HEK293T (cell line): ENCODE results near the gene C1orf115.

Source experiments
- CTCF ChIA-PET: fragments of 350-600 bp; formaldehyde crosslinking; extraction: SDS; loops from one replicate; lab custom pipeline; 2021; ENCODE audit warnings: antibody characterized with exemption, inconsistent platforms; lab: Yijun Ruan, JAX
- POLR2A ChIA-PET: fragments of 350-600 bp; formaldehyde crosslinking; extraction: SDS; loops from one replicate; lab custom pipeline; 2020; ENCODE audit warnings: antibody characterized with exemption, inconsistent platforms; lab: Yijun Ruan, JAX
- DNase-seq: peaks from one replicate; pipeline ENCODE4 v3.0.0; 2012; ENCODE audit warnings: mixed read lengths; ENCODE audit errors: extremely low spot score
- ARNT ChIP-seq: fragments of 450-650 bp; IDR thresholded peaks from 2 replicates; pipeline ENCODE4 v1.6.1; 2017; ENCODE audit warnings: mild to moderate bottlenecking
- BHLHE40 ChIP-seq: fragments of 450-650 bp; IDR thresholded peaks from 2 replicates; pipeline ENCODE4 v1.6.1; 2016; ENCODE audit warnings: mild to moderate bottlenecking, moderate library complexity, borderline replicate concordance
- CTBP1 ChIP-seq: fragments of 450-650 bp; IDR thresholded peaks from 2 replicates; pipeline ENCODE4 v1.6.1; 2016; ENCODE audit warnings: borderline replicate concordance
- ELF4 ChIP-seq: fragments of 450-650 bp; IDR thresholded peaks from 2 replicates; pipeline ENCODE4 v1.6.1; 2017; ENCODE audit warnings: antibody characterized with exemption
- FOXA1 ChIP-seq: fragments of 450-650 bp; IDR thresholded peaks from 2 replicates; pipeline ENCODE4 v1.6.1; 2016; ENCODE audit warnings: mild to moderate bottlenecking
- FOXK2 ChIP-seq: fragments of 450-650 bp; IDR thresholded peaks from 2 replicates; pipeline ENCODE4 v1.6.1; 2016; ENCODE audit warnings: mild to moderate bottlenecking
- FOXM1 ChIP-seq: fragments of 450-650 bp; IDR thresholded peaks from 2 replicates; pipeline ENCODE4 v1.6.1; 2017; ENCODE audit warnings: mild to moderate bottlenecking, borderline replicate concordance
- HDGF ChIP-seq: fragments of 450-650 bp; IDR thresholded peaks from 2 replicates; pipeline ENCODE4 v1.6.1; 2017; ENCODE audit warnings: antibody characterized with exemption, borderline replicate concordance
- L3MBTL2 ChIP-seq: fragments of 450-650 bp; conservative IDR thresholded peaks from 2 replicates; pipeline ENCODE4 v1.6.1; 2016; ENCODE audit warnings: mild to moderate bottlenecking
- LEF1 ChIP-seq: fragments of 450-650 bp; IDR thresholded peaks from 2 replicates; pipeline ENCODE4 v1.6.1; 2017; ENCODE audit warnings: mild to moderate bottlenecking, borderline replicate concordance
- NFRKB ChIP-seq: fragments of 450-650 bp; IDR thresholded peaks from 2 replicates; pipeline ENCODE4 v1.6.1; 2016; ENCODE audit warnings: mild to moderate bottlenecking, moderate library complexity
- SP1 ChIP-seq: fragments of 450-650 bp; IDR thresholded peaks from 2 replicates; pipeline ENCODE4 v1.6.1; 2017
- SUZ12 ChIP-seq: fragments of 450-650 bp; IDR thresholded peaks from 2 replicates; pipeline ENCODE4 v1.6.1; 2016; ENCODE audit warnings: mild to moderate bottlenecking
- TARDBP ChIP-seq: fragments of 450-650 bp; IDR thresholded peaks from 2 replicates; pipeline ENCODE4 v1.6.1; 2016
- ZNF384 ChIP-seq: fragments of 450-650 bp; IDR thresholded peaks from 2 replicates; pipeline ENCODE4 v1.6.1; 2016
- TF ChIP-seq, protein P1 (sequence below): fragments of 450-650 bp; IDR thresholded peaks from 2 replicates; pipeline ENCODE4 v1.6.1; 2016

The C1orf115 gene

DNA sequence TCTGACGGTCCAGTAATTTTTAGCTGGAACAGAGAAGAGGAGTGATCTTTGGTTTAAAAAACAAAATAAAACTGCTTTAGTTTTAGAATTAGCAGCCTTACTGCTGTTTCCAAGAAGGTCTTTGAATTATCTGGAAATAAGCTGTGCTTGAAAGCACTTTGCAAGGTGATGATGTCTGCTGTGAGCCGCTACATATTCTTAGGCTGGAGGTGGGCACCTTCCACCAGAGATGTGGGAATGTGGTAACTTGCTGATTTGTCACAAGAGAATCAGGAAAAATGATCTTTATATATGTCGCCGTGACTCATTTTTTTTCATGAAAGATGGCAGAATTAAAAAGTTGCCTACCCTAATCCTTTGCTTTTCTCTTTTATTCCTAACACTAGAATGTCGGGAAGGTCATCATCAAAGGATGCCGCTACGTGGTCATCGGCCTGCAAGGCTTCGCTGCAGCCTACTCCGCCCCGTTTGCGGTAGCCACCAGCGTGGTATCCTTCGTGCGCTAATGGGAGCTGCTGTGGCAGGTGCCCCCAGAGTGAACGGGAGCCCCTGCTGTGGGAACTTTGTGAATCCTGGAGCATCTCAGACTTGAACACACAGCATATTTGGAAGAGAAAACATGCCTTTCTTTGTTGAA lies 6.2 kb downstream of the C1orf115 start:
- TF ChIP-seq ARNT: no peak
- TF ChIP-seq FOXK2: no peak
- TF ChIP-seq TARDBP: no peak
- TF ChIP-seq FOXM1: no peak
- TF ChIP-seq, protein P1, sequence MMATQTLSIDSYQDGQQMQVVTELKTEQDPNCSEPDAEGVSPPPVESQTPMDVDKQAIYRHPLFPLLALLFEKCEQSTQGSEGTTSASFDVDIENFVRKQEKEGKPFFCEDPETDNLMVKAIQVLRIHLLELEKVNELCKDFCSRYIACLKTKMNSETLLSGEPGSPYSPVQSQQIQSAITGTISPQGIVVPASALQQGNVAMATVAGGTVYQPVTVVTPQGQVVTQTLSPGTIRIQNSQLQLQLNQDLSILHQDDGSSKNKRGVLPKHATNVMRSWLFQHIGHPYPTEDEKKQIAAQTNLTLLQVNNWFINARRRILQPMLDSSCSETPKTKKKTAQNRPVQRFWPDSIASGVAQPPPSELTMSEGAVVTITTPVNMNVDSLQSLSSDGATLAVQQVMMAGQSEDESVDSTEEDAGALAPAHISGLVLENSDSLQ: no peak
- TF ChIP-seq SP1: no peak
- no peak for TF ChIP-seq ZNF384
- no peak for TF ChIP-seq HDGF
- no peak for TF ChIP-seq BHLHE40
- TF ChIP-seq L3MBTL2: no peak
- TF ChIP-seq SUZ12: no peak
- no peak for TF ChIP-seq LEF1
- TF ChIP-seq ELF4: no peak
- TF ChIP-seq NFRKB: no peak
- TF ChIP-seq CTBP1: no peak
- no peak for TF ChIP-seq FOXA1
- POLR2A ChIA-PET: interaction anchor here (0.9 kb wide), 1 partner anchor 90 kb away, joined by 3 read pairs; no protein-coding TSS in a partner anchor
- no peak for DNase-seq
- CTCF ChIA-PET: no interaction called here

- no peak for DNase-seq
- POLR2A ChIA-PET: no interaction called here
- no peak for TF ChIP-seq FOXM1
- TF ChIP-seq ZNF384: no peak
- TF ChIP-seq TARDBP: no peak
- no peak for TF ChIP-seq ELF4
- no peak for TF ChIP-seq FOXA1
- TF ChIP-seq CTBP1: no peak
- no peak for TF ChIP-seq ARNT
- TF ChIP-seq LEF1: no peak
- TF ChIP-seq L3MBTL2: no peak
- TF ChIP-seq HDGF: no peak
- no peak for TF ChIP-seq SUZ12
- TF ChIP-seq SP1: no peak
- no peak for TF ChIP-seq BHLHE40
- TF ChIP-seq, protein P1: no peak
- no peak for TF ChIP-seq NFRKB
- TF ChIP-seq FOXK2: no peak
- CTCF ChIA-PET: interaction anchor here (1.7 kb wide), 1 partner anchor 36 kb away, joined by 8 read pairs; no protein-coding TSS in a partner anchor
Measured at GRCh38 chr1:220696863-220697231, 6.7 kb downstream of the C1orf115 start.

DNA sequence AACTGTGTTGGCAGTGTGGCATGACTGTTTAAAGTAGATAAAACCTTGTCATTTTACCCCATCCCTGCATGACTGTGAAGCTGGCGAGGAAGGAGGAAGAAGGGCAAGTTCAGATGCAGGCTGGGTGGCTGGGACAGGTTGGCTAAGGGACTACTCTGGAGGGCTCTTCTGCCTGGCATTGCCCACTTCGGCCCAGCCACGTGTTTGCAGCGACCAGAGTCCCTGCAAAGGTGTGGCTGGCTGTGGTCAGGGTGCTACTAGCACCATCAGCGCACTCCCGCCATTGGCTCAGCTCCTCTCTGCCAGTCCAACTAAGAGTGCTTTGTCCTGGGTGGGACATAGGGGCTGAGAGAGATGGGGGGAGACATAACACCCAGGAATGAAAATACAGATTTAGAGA lies 7.2 kb downstream of the C1orf115 start:
- no peak for DNase-seq
- CTCF ChIA-PET: interaction anchor here (1.7 kb wide), 1 partner anchor 36 kb away, joined by 8 read pairs; no protein-coding TSS in a partner anchor
- TF ChIP-seq NFRKB: no peak
- no peak for TF ChIP-seq HDGF
- no peak for TF ChIP-seq SUZ12
- TF ChIP-seq ELF4: no peak
- no peak for TF ChIP-seq ARNT
- no peak for TF ChIP-seq ZNF384
- no peak for TF ChIP-seq CTBP1
- TF ChIP-seq, protein P1: no peak
- TF ChIP-seq FOXK2: no peak
- TF ChIP-seq SP1: no peak
- no peak for TF ChIP-seq TARDBP
- TF ChIP-seq L3MBTL2: no peak
- no peak for TF ChIP-seq FOXA1
- TF ChIP-seq BHLHE40: no peak
- TF ChIP-seq LEF1: no peak
- no peak for TF ChIP-seq FOXM1
- POLR2A ChIA-PET: no interaction called here

DNA sequence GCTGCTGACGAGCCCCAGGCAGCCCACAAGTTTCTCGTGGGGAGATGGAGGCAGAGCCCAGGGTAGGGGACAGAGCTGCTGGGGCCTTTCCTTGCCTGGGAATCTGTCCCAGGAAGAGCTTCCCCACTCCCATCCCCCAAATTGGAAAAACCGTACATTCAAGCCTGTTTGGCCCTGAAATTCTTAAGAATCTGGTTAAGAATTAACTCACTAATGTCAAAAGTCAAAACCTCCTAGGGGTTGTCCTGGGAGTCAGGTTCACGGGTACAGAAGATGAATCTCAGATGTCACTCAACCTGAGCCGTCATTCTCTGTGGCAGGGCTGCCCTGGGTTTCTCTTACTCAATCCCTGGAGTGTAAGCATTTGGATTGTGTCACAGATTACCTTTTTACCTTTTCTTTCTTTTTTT lies 8.4 kb downstream of the C1orf115 start:
- POLR2A ChIA-PET: no interaction called here
- TF ChIP-seq ARNT (no peak), NFRKB (no peak), ELF4 (no peak), FOXA1 (no peak), SP1 (no peak), SUZ12 (no peak), CTBP1 (no peak), TARDBP (no peak), LEF1 (no peak), FOXK2 (no peak), HDGF (no peak), ZNF384 (no peak), L3MBTL2 (no peak), FOXM1 (no peak), BHLHE40 (no peak)
- TF ChIP-seq, protein P1: no peak
- DNase-seq: no peak
- CTCF ChIA-PET: interaction anchor here (1.7 kb wide), 1 partner anchor 35 kb away, joined by 8 read pairs; no protein-coding TSS in a partner anchor

DNA sequence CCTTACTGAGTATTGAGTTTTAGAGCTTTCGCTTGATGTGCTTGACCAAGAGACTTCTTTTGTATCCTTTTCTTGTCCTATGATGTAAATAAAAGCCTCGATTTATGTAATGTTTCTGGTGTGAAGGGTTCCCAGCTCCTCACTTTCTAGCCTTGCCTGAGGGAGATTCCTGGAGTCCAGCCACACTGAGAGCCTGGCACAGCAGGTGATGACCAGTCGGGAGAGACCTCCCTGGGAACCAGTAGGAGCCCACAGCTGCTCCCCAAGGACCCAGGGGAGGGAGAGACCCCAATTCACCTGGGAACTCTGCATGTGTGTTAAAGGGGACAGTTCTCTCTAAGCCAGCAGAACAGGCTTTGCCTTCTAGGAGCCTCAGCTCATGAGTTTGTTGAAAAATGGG lies 8.9 kb downstream of the C1orf115 start:
- ChIA-PET CTCF (no interaction called here), POLR2A (no interaction called here)
- DNase-seq: no peak
- TF ChIP-seq FOXM1 (no peak), HDGF (no peak), NFRKB (no peak), TARDBP (no peak), CTBP1 (no peak), ZNF384 (no peak), ELF4 (no peak), FOXK2 (no peak), L3MBTL2 (no peak)
- TF ChIP-seq, protein P1: no peak
